GM18519 (cell line): Measurements from ENCODE around the gene MAP2K5.
A peak's percentile ranks its signal among the peaks of the same experiment; 100 is the strongest.

Experiments used
- ATAC-seq: cut with Tn5 transposase; IDR thresholded peaks from one replicate; pipeline ENCODE4 v1.9.1; 2021; ENCODE audit warnings: mild to moderate bottlenecking, moderate library complexity; ENCODE audit not compliant: unreplicated experiment, low FRiP score

MAP2K5 gene

DNA sequence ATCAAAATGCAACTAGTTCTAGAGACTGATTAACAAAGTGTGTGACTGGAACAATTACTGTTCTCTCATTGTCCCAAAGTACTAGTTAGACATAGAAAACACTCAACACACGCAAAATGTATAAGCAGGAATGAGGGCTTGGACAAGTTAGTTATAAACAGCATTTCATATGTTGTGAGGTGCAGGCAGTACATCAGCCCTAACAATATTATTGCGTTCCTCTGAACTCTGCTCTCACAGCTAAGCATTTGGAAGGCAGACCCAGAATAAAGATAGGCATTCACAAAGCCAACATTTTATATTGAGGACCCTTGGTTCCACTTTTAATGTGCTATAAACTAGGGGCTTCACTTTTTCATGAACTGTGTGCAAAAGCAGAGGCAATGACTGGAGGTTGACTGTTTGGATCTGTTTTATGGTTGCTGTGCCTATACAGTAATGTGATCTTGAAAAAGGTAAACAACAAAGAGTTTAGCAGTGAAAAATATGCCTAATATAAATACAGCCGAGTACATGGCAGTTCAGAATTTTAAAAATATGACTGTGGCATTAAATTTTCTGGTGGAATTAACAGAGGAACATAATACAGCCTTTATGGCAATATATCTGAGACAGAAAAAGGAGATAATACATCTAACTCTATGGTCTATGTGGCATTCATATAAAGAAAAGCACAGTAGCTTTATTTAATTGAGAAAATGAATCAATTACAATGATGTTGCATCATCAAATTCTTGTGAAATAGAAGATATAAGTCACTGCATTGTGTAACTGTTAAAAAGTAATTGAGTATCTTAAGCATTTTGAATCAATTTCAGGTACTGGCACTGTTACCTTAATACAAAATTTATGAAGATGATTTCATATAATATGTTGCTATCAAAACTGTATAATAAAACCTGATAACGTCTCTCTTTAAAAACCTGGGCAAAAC lies 202.8 kb downstream of the MAP2K5 start:
- ATAC-seq = no peak

GRCh38 chr15:67746022-67746421 lies 203.5 kb downstream of the MAP2K5 start:
- no peak for ATAC-seq

GRCh38 chr15:67746450-67746849 lies 203.9 kb downstream of the MAP2K5 start:
- no peak for ATAC-seq

DNA sequence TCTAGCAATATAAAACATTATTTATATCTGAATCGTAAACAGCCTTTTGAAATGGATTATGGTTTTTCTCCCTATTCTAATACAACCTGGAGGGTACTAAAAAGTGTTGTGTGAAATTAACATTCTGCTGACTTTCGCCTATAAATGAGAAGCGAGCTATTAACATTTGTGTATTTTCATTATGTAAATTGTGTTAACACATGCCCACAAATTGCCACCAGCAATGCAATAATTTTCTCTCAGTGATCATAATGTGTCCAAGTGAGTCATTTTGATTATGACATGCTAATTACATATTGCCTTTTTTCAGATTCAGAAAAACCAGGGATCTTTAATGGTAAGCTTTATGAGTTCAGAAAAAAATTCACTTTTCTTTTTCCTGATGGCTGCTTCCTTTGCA lies 205.4 kb downstream of the MAP2K5 start:
- ATAC-seq = no peak

DNA sequence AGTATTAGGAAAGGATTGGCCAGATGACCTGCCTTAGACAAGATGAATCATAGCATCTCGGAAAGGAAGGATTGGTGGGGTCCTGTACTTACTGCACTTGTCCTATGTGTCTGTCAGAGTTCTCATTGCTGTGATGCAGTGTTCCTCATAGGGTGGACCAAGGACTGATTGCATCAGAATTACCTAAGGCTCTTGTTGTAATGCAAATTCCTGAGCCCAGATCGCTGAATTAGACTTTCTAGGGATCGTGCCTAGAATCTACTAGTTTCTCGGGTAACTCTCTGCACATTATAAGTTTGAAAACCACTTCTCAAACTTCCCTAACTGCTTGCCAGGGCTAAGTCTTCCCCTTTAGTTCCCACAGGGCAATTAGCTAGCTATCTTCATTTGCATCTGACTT lies 207.9 kb downstream of the MAP2K5 start:
- no peak for ATAC-seq

DNA sequence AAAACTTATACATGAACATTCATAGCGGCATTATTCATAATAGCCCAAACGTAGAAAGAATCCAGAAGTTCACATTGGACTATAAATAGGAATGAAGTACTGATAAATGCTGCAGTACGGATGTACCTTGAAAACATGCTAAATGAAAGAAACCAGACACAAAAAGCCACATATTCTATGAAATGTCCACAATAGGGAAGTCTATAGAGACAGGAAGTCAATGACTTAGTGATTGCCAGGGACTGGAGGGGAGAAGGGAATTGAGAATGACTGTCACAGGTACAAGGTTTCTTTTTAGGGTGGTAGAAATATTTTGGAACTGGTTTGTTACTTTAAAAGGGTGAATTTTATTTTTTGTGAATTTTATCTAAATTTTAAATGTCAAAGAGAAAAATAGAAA lies 211.4 kb downstream of the MAP2K5 start:
- ATAC-seq = no peak

DNA sequence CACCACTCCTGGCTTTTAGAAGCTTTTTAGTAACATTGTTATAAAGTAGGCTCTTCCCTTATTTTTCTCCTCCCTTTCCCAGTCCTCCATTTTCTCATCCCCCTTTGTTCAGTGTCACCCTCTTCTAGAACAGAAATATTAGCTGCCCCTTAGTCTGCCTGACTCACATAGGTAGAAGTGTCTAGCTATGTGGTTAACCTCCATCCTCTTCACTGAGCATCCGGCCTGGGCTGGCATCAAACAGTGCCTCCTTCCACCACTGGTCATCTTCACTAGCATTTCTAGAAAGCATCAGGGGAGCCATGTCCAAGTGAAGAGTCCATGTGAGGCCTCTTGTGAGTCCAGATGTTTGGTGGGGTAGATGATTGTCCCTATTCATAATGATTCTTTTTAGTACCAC lies 212.8 kb downstream of the MAP2K5 start:
- ATAC-seq = no peak

DNA sequence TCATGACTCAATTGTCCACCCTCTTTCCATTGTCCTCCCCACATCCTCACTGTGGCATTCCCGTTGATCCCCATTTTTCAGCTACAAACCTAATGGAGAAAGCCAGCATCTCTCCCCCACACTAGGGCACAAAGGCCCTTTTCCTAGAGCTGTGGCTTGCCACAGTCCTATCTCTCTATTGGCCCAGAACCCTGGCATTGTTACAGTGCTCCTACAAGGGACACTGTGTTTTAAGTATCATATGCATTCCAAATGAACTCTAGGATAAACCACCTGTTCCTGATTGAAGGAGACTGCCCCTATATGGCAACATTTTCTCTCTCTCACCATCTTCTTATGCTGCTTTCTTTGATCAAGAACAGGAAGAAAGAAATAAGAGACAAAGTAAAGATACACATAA lies 213.4 kb downstream of the MAP2K5 start:
- ATAC-seq = no peak

- ATAC-seq = no peak
Observed at GRCh38 chr15:67758619-67759300, 216.3 kb downstream of the MAP2K5 start.

- no peak for ATAC-seq
Observed at GRCh38 chr15:67760901-67761300, 218.4 kb downstream of the MAP2K5 start.

GRCh38 chr15:67761343-67761742 lies 218.8 kb downstream of the MAP2K5 start:
- no peak for ATAC-seq

DNA sequence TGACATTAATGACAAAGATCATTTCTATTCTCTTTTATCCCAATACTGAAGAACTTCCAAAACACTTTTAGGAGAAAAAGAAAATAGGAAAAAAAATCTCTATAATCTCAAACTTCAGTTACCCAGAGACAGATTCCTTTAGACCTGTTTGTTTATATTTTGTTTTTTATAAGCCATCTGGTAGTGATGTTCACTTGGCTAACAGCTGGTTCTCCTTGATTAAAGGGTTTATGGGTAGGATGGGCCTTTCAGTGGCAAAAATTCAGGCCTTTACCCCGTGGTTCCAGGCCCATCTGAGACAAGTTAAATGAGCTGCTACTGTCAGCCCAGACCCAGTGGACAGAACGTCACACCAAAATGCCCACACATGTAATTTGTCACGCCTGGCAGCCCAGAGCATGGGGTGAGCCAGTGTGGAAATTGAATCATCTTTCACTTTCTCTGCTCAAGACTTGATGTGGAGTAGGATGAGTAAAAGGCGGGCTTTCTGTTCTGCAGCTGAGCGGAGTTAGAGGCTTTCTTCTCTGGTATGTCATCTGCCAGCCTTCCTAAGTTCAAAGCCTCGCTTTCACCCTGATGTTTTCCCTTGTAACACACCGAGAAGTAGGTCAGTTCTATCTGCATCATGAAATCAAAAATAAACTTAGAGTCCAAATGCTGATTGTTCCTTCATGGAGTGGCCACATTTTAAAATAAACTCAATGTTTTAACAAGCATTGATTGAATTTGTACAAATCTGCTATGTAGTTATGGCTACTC lies 220.3 kb downstream of the MAP2K5 start:
- ATAC-seq = peak; percentile 71

DNA sequence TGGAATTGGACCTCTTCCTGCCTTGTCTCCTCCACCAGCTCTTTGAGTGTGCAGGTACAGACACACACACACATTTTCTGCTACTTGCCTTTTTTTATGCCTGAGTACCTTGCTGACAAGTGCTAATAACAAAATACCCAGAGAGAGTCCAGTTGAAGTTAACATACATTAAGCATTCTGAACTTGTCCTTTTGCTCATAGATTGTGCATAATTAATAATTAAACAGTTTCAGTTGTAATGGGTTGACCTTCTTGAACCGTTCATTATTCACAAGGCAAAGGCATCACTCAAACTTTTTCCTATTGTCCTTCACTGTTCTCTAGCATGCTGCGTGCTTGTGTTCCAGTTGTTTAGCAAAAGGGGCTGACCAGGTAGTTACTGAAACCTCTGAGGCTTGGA lies 223.2 kb downstream of the MAP2K5 start:
- no peak for ATAC-seq

DNA sequence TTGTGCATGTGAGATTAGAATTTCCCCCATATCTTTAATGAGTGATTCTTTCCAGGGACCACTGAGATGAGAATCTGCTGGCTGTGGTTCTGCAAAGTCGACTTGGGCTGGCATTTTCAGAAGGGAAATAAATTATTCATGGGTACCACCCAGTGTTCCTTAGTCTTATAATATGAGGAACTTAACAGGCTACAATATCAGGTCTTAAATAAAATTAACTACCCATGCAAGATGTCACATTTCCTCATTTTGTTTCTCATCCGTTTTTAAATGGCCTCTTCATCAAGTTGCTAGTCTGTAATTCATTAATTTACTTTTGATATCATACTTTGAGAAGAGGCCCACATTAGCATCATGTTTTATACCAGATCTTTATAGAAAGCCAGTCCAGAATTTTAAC lies 224.5 kb downstream of the MAP2K5 start:
- ATAC-seq = no peak

- no peak for ATAC-seq
Observed at GRCh38 chr15:67768313-67768977, 225.9 kb downstream of the MAP2K5 start.

DNA sequence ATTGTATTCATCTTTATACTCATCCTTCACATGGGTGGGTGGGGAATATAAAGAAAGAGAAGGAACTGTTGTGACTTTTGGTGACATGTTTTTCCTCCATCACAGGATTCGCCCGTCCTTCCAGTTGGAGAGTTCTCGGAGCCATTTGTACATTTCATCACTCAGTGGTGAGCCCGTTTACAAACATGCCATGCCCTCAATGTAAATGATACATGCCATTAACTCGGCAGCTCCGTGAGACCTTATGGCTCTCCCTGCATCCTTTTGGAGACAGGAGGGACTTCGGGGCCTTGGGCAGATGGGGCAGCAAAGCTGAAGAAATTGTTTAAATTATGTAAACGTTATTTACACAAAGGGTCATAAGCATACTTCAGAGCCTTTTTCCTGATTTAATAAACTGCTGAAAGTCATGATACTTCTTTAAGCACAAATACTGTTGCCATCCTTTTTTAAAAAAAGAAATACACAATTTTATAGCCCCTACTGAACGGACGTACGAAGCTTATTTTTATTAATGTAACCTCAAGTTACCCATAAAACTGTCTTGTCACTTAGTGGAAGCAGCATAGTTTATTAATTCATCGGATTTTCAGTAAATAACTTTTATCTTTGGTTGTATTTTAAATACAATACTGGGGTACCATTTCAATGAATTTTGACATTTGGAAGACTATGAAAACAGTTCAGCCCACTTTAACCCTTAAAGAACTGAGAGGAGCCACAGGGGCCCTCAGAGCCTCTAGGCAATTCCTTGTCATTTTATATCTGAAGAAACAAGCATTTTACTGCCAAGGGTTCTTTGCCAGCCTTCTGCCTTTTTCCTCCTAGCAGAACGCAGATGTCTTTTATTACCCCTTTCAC lies 227.2 kb downstream of the MAP2K5 start:
- ATAC-seq = no peak

DNA sequence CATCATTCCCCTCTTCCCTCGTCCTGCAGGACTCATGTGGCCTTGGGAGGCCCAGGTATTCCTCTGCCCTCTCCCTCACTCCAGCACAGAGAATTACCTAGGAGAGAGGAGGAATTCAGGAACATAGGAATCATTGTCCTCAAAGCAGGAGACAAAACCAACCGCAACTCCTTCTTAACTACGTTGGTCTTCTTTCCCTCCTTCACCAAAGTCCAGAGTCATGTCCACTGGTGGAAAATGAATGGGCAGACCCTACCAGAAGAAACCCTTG lies 227.8 kb downstream of the MAP2K5 start:
- no peak for ATAC-seq

DNA sequence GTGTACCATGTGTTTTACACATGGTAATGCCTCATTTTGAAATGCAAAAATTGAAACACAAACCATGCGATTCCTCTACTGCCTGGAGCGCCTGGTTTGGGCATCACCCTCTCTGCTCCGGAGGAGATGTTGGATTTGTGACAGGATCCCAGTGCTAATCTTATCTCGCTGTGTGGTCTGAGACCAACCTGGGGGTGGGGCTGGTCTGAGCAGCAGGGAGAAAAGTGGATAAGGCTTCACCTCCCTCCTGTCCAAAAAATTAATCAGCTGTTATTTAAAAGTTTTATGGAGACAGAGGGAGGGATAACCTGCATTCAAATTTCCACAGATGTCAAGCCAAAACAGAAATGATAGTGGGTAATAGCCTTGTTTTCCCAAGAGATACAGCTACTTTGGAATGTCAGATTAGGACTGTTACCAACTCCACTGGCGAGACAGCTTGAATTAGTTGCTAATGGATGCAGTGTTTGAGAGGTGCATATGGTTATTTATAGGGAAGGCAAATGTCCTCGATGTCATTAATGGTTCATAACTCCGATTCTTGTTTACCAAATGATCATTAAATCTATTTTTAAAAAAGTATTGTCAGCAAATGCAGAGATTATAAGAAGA lies 228.8 kb downstream of the MAP2K5 start:
- no peak for ATAC-seq

DNA sequence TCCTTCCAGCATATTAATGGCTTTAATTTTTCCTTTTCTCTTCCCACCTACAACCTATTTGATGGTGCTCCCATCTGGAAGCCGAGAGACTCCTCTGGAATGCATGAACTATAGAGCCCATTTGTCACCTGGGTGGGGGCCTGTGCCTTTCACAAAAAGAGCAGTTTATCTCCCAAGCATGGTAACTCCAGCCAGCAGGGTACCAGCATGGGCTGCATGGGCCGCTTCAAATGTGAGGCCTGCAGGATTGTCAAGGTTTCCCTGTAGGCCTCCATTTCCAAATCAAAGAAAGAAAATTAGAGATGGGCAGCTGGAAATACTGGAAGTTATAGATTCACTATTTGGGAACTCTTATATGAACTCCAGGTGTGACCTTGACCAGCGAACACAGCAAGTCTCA lies 232.1 kb downstream of the MAP2K5 start:
- ATAC-seq = no peak

DNA sequence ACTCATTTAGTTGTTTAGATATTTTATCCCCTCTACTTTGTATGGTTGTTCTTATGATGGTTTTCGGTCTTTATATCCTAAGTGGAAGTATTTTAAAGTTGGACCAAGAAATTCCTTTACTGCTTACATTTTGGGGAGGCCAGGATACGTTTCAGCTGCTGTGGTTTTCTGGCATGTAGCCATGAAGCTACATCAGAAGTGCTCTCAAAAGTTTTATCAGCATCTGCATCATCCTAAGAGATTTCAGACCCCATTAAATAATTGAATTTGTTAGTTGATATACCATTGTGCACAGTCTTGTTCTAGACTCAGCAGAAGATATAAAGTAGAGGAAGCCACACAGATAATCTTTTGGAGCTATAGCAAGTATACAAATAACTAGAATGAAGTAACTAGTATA lies 232.7 kb downstream of the MAP2K5 start:
- no peak for ATAC-seq
